Upper lobe of left lung (tissue), 4 donors: ENCODE data around the gene IL23R.

Experiments
- CTCF ChIP-seq, 6 experiments: fragments of 450-650 bp in 4 of 6; fragments of 200-600 bp in 2 of 6; sonication (generic) in 2 of 6; IDR thresholded peaks; one replicate each; pipeline ENCODE4 v1.5.1; 2016 to 2019; ENCODE audit warnings: antibody characterized with exemption in 6 of 6
- POLR2A ChIP-seq, 4 donors: fragments of 450-650 bp; IDR thresholded peaks; one replicate each; pipeline ENCODE4 v1.5.1; 2016 to 2017; ENCODE audit warnings: antibody characterized with exemption in 4 of 4, mild to moderate bottlenecking in 2 of 4
- POLR2AphosphoS5 ChIP-seq, 2 donors: sonication (generic); formaldehyde crosslinking; IDR thresholded peaks; one replicate each; pipeline ENCODE4 v1.5.1; 2017; ENCODE audit warnings: antibody characterized with exemption in 2 of 2

GRCh38 chr1:67242016-67242415 is 75.8 kb downstream of the IL23R start:
- TF ChIP-seq CTCF (IDR thresholded peaks at IDR 0.05), result no peak
- no peak for TF ChIP-seq POLR2AphosphoS5 (IDR thresholded peaks at IDR 0.05)
- TF ChIP-seq POLR2A (IDR thresholded peaks at IDR 0.05), result no peak
